HG02610 (cell line): Measurements from ENCODE around the gene CEP85L.

Source experiments
- ATAC-seq: cut with Tn5 transposase; IDR thresholded peaks from one replicate; pipeline ENCODE4 v1.9.1; 2021; ENCODE audit warnings: mild to moderate bottlenecking, moderate library complexity; ENCODE audit not compliant: unreplicated experiment

Gene CEP85L

DNA sequence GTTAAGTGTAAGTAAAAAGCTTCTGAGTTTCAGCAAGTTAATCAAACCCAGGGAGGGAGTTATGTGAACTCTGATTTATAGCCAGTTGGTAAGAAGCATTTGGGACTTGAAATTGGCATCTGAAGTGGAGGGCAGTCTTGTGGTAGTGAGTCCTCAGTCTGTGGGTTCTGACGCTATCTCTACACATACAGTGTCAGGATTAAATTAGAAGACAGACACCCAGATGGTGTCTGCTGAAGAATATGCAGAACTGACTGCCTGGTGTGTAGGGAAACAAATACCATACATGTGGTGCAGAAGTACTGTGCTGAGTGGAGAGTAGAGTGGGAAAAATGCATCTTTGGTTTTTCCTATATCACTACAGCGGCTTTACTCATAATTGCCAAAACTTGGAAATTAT, 146.8 kb downstream of the CEP85L start:
- ATAC-seq = no peak

- ATAC-seq = no peak
Measured at GRCh38 chr6:118502169-118502568, 149.2 kb downstream of the CEP85L start.

DNA sequence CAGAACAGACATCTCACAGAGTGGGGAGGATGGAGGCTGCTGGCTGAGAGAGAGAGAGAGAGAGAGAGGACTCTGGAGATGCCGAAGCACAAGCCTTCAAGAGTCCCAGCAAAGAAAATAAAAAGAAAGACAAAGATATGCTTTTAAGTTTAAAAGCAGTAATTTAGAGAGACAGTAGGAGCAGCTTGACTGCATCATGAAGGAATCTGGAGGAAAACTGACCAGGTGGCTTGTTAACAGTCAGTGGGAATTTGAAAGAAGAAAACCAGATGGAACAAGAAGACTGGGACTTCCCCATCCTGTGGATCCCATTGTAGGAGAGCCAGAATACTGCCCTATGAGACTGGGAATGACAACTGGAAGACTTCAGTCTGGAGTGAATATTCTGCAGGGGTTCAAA, 149.6 kb downstream of the CEP85L start:
- ATAC-seq = no peak

DNA sequence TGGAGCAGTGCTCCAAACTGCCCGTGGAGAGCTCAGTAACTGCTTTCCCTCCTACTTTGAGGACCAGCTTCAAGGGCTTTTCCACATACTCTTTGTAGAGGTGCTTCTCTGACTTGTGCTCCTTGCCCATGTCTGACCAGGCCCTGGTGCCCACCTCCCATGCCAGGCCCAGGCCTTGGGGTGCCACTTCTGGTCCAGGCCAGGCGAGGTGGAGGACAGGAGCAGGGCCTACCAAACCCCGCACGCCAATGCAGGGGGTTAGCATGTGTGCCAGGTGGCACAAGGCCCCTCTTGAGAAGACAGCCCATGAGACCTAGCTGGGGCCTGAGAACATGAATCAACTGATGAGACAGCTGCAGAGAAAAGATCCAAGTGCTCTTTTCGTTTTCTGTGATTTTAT, 150.3 kb downstream of the CEP85L start:
- ATAC-seq = no peak

DNA sequence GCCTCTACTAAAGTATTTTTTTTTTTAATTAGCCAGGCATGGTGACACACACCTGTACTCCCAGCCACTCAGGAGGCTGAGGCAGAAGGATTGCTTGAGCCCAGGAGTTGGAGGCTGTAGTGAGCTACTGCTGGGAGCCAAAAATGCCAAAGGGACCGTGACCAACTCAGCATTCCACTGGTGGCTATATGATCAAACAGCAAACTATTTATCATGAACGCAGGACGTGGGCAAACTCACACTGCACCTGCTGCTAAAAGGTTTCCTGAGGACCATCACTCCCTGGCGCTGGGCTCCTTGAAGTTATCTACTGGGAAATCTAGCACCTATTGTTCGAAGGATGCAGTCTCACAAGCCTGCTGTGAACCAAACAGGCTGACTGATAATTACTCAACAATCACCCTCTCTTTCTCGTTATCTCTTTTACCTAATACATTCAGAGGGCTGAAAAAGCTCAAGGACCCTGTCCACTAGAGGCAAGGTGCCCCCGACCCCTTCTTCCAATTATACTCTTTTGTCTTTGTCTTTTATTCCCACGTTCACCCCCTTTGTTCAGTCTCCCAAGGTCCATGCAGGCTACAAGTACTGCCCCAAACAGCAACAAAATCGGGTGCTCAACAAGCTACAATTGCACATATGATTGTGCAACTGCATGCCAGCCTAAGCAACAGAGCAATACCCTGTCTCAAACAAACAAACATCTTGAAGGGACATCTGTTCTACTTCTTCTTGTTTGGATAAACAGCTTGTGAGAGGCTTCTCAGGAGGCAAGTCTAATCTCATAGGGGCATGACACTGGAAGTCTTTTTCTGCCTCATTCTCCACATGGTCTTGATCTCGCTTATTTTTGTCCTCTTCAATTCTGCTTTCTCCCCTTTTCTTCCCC, 151.0 kb downstream of the CEP85L start:
- ATAC-seq = no peak

GRCh38 chr6:118495485-118496280, 155.7 kb downstream of the CEP85L start:
- no peak for ATAC-seq

- no peak for ATAC-seq
Measured at GRCh38 chr6:118494091-118494490, 157.3 kb downstream of the CEP85L start.

- no peak for ATAC-seq
Measured at GRCh38 chr6:118489990-118490389, 161.4 kb downstream of the CEP85L start.

GRCh38 chr6:118488631-118489030, 162.8 kb downstream of the CEP85L start:
- no peak for ATAC-seq

GRCh38 chr6:118485601-118486550, 165.5 kb downstream of the CEP85L start:
- peak; percentile 97 for ATAC-seq

- no peak for ATAC-seq
Measured at GRCh38 chr6:118476551-118476950, 174.8 kb downstream of the CEP85L start.

- ATAC-seq = no peak
Measured at GRCh38 chr6:118473266-118473665, 178.1 kb downstream of the CEP85L start.

GRCh38 chr6:118469468-118469867, 181.9 kb downstream of the CEP85L start:
- ATAC-seq = no peak

- no peak for ATAC-seq
Measured at GRCh38 chr6:118468682-118469465, 182.5 kb downstream of the CEP85L start.

GRCh38 chr6:118467181-118467580, 184.2 kb downstream of the CEP85L start:
- peak; percentile 79 for ATAC-seq

DNA sequence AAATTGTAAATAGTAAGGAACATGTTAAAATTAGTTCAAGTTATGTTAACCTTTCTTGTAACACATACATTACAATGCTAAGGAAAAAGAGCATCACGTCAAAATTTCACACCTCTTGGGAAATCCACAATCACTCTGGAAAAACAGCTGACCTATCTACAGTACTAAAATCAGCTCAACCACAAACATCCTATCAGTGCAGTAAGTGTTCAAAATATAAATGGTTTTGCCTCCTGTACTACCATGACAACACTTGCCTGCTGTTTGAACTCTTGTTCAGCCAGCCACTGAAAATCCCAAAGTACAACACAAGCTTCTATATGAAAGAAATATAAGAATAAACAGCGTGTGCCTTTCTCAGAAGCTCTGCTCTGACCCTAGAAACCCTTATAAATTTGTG, 186.8 kb downstream of the CEP85L start:
- ATAC-seq = no peak

DNA sequence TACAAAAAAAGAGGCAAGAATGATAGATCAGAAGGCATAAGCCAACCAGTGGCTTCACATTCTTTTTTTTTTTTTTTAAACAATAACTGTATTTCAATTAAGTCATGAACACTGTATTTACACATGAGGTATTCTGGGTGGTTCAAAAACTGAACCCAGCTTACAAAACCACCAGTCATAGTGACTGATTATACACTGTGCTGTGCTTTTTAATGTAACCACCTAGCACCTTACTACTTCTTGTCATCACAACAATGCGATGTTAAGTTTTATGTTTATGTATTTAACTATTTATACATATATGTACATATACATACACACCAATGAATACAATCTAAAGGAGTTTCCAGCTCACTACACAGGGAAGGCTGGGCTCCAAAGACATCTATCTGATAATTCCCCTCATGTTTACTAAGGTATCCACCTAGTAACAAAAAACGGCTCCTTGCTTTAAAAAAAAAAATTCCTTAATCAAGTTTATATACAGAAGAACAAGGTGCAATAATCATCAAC, 190.4 kb downstream of the CEP85L start:
- ATAC-seq = no peak

- ATAC-seq = no peak
Measured at GRCh38 chr6:118456982-118457381, 194.4 kb downstream of the CEP85L start.

DNA sequence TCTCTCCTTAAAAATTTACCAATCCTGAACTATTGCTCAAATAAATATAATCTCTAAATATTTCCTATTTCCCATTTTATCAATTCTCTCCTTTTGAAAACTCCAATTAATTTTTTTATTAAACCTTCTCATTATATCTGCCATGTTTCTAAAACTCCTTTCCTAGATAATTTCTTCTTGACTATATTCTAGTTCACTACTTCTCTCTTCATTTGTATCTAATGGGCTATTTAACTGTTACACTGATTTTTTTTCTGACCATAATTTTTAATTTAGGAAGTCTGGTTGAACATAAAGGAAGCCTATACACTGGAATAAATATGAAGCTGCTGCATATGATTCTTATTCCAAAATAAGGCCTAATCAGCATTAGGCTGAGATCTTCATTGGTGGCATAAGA, 199.6 kb downstream of the CEP85L start:
- no peak for ATAC-seq

DNA sequence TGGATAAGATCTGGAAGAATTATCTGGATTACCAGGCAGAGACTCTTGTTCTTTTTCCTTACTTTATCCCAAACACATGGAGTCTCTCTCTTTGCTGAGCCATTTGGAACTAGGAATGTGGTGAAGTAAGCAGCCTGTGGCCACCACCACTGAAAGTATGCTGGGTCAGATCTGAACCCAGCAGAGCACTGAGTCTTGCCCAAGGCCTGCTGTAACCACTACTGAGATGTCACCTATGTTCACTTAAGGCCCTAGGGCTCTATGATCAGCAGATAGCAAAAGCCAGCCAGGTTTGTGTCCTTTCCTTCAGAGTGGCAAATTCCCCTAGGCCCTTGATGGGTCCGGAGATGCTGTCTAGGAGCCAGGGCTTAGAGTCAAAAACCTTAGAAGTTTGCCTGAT, 206.6 kb downstream of the CEP85L start:
- ATAC-seq = peak; percentile 66
